A673 (cell line): ENCODE data around the gene MORC1. TPM values are rescaled to one million over a fixed set of nuclear protein-coding genes. Genes with fewer than 3 reads are reported as not detected.

Experiments
- BruUV-seq: library from RNA; stranded (reverse); fragments of 400-500 nt; replicated peaks from 2 replicates; lab custom pipeline; 2021; lab: Mats Ljungman, UMichigan
- CTCF ChIA-PET: fragments of 300-600 bp; sonication (Branson Sonifier 250); formaldehyde crosslinking; loops from one replicate; lab custom pipeline; 2022; ENCODE audit warnings: antibody characterized with exemption; lab: Charles Lee
- POLR2A ChIA-PET: fragments of 300-600 bp; sonication (Branson Sonifier 250); formaldehyde crosslinking; loops from one replicate; lab custom pipeline; 2022; ENCODE audit warnings: antibody characterized with exemption; ENCODE audit not compliant: low non-redundant PET; lab: Charles Lee
- DNase-seq: peaks from one replicate; pipeline ENCODE4 v3.0.0-alpha.2; 2015; ENCODE audit warnings: low spot score
- H3K27ac ChIP-seq: fragments of 200-600 bp; sonication (generic); 2 replicates; pipeline ENCODE4 v1.5.1; 2016; ENCODE audit warnings: mixed run types, low read depth, mild to moderate bottlenecking, mixed read lengths, antibody characterized with exemption, low read length; ENCODE audit not compliant: poor library complexity, severe bottlenecking
- H3K27me3 ChIP-seq: fragments of 200-600 bp; sonication (generic); replicated peaks from 2 replicates; pipeline ENCODE4 v1.6.1; 2017; ENCODE audit warnings: mixed run types, low read depth, mild to moderate bottlenecking, mixed read lengths, antibody characterized with exemption, low read length; ENCODE audit not compliant: insufficient read depth, poor library complexity
- H3K36me3 ChIP-seq: fragments of 200-600 bp; sonication (generic); 2 replicates; pipeline ENCODE4 v1.6.1; 2016; ENCODE audit warnings: mixed run types, mild to moderate bottlenecking, mixed read lengths, antibody characterized with exemption, low read length; ENCODE audit not compliant: insufficient read depth, poor library complexity, severe bottlenecking
- H3K4me1 ChIP-seq: fragments of 200-600 bp; sonication (generic); 2 replicates; pipeline ENCODE4 v1.6.1; 2017; ENCODE audit warnings: mixed run types, mild to moderate bottlenecking, mixed read lengths, antibody characterized with exemption, low read length; ENCODE audit not compliant: insufficient read depth, poor library complexity, severe bottlenecking
- H3K4me3 ChIP-seq: fragments of 200-600 bp; sonication (generic); 2 replicates; pipeline ENCODE4 v1.5.1; 2016; ENCODE audit warnings: low read depth, mixed run types, mild to moderate bottlenecking, mixed read lengths, low read length; ENCODE audit not compliant: poor library complexity, severe bottlenecking
- H3K9me3 ChIP-seq: fragments of 200-600 bp; sonication (generic); 2 replicates; pipeline ENCODE4 v1.6.1; 2016; ENCODE audit warnings: mixed run types, low read depth, mild to moderate bottlenecking, mixed read lengths, antibody characterized with exemption, low read length; ENCODE audit not compliant: poor library complexity, severe bottlenecking
- EZH2 ChIP-seq: fragments of 200-600 bp; sonication (generic); IDR thresholded peaks from 2 replicates; pipeline ENCODE4 v1.6.1; 2017; ENCODE audit warnings: borderline replicate concordance, low read depth, mild to moderate bottlenecking, mixed read lengths, antibody characterized with exemption, low read length; ENCODE audit not compliant: poor library complexity, severe bottlenecking
- intact Hi-C: fragments of 100-400 bp; cut with micrococcal nuclease; formaldehyde crosslinking; loops from one replicate; pipeline ENCODE4 v1.10.0; 2022; ENCODE audit not compliant: unreplicated experiment
- total RNA-seq: library from RNA; stranded (reverse); gene quantifications from 2 replicates; pipeline ENCODE4 v1.2.3, GENCODE V29; 2021
- TF ChIP-seq, protein P1 (sequence below): fragments of 300-800, 200-600 bp; sonication (generic); conservative IDR thresholded peaks from 2 replicates; pipeline ENCODE4 v1.5.1; 2017; ENCODE audit warnings: low read depth, mild to moderate bottlenecking, antibody characterized with exemption, low read length, moderate library complexity, mixed read lengths

Gene MORC1
- total RNA-seq, 1 experiment from 2014 or later, result 0.88 TPM

- Histone ChIP-seq H3K4me1 (peaks cover 14% of the 10 kb centered on the region), H3K9me3 (no peaks in the 10 kb centered on the region), H3K27ac (no peak overlapping the region), H3K27me3 (no peaks in the 10 kb centered on the region), H3K4me3 (no peak overlapping the region), H3K36me3 (no peaks in the 10 kb centered on the region)
- intact Hi-C loops, result no loop called here
- no peak for DNase-seq
- ChIA-PET POLR2A (interaction anchor here (0.6 kb wide), 1 partner anchor 59 kb away, joined by 3 read pairs; no protein-coding TSS in a partner anchor), CTCF (no interaction called here)
- no TSS peak for BruUV-seq
- no peak for TF ChIP-seq EZH2
- TF ChIP-seq, protein P1, sequence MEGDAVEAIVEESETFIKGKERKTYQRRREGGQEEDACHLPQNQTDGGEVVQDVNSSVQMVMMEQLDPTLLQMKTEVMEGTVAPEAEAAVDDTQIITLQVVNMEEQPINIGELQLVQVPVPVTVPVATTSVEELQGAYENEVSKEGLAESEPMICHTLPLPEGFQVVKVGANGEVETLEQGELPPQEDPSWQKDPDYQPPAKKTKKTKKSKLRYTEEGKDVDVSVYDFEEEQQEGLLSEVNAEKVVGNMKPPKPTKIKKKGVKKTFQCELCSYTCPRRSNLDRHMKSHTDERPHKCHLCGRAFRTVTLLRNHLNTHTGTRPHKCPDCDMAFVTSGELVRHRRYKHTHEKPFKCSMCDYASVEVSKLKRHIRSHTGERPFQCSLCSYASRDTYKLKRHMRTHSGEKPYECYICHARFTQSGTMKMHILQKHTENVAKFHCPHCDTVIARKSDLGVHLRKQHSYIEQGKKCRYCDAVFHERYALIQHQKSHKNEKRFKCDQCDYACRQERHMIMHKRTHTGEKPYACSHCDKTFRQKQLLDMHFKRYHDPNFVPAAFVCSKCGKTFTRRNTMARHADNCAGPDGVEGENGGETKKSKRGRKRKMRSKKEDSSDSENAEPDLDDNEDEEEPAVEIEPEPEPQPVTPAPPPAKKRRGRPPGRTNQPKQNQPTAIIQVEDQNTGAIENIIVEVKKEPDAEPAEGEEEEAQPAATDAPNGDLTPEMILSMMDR, result no peak
Measured at GRCh38 chr3:108972482-108972881, 145.5 kb downstream of the MORC1 start.

DNA sequence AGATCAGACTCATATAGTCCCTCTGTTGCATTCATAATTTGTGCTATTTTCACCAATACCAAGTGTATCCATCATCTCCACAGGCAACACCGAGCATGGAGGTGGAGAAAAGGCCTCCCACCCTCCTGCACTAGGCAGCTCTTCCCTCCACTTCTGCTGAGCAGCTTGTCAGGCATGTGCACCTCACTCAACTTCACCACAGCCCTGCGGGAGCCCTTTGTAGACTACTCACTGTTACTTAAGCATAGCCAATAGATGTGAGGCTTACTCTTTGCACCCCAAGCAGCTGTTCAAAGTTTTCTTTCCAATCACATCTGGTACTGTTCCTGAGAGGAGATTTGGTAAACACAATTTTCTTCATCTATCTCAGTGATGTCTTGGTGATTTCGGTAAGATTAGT is 147.4 kb downstream of the MORC1 start:
- H3K4me1 ChIP-seq, result peaks cover 14% of the 10 kb centered on the region
- no peak for TF ChIP-seq EZH2
- TF ChIP-seq, protein P1, result no peak
- no peaks in the 10 kb centered on the region for H3K9me3 ChIP-seq
- H3K4me3 ChIP-seq, result no peak overlapping the region
- H3K36me3 ChIP-seq, result no peaks in the 10 kb centered on the region
- H3K27ac ChIP-seq, result no peak overlapping the region
- ChIA-PET POLR2A (no interaction called here), CTCF (no interaction called here)
- peak; percentile 50 for DNase-seq
- intact Hi-C loops, result no loop called here
- no TSS peak for BruUV-seq
- no peaks in the 10 kb centered on the region for H3K27me3 ChIP-seq

DNA sequence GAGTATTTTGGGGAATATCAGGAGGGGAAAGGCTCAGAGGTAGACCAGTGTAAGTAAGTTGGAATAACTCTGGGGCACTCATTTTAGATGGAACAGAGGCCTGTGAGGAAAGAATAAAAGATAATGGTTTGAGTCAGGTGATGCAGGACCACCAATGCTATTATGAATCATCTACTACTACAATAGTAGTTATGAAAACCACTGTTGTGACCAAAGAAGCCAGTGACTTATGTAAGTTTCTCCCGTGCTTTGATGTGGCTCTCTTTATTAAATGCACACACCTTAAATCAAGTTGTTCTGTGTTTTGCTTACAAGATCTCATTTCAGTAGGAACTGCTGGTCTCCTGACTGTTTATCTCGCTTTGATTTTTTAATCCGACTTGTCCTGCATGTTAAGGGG is 151.2 kb downstream of the MORC1 start:
- Histone ChIP-seq H3K27ac (no peak overlapping the region), H3K36me3 (no peaks in the 10 kb centered on the region), H3K4me1 (peaks cover 14% of the 10 kb centered on the region), H3K27me3 (no peaks in the 10 kb centered on the region), H3K4me3 (no peak overlapping the region), H3K9me3 (no peaks in the 10 kb centered on the region)
- ChIA-PET CTCF (no interaction called here), POLR2A (no interaction called here)
- TF ChIP-seq, protein P1, result no peak
- no peak for TF ChIP-seq EZH2
- DNase-seq, result no peak
- BruUV-seq, result no TSS peak
- intact Hi-C loops, result no loop called here
